A204.1 (cell line): ENCODE measurements around the gene DSCAML1.

Experiments
- FAIRE-seq: peaks from 2 replicates; lab custom pipeline; 2012; peaks lifted over from hg19 to GRCh38; lab: Jason Lieb, UNC

Gene DSCAML1

GRCh38 chr11:117396970-117397369 is 400.0 kb downstream of the DSCAML1 start:
- no peak for FAIRE-seq

- FAIRE-seq: no peak
These were observed 401.5 kb downstream of the DSCAML1 start for GRCh38 chr11:117395476-117395875.

DNA sequence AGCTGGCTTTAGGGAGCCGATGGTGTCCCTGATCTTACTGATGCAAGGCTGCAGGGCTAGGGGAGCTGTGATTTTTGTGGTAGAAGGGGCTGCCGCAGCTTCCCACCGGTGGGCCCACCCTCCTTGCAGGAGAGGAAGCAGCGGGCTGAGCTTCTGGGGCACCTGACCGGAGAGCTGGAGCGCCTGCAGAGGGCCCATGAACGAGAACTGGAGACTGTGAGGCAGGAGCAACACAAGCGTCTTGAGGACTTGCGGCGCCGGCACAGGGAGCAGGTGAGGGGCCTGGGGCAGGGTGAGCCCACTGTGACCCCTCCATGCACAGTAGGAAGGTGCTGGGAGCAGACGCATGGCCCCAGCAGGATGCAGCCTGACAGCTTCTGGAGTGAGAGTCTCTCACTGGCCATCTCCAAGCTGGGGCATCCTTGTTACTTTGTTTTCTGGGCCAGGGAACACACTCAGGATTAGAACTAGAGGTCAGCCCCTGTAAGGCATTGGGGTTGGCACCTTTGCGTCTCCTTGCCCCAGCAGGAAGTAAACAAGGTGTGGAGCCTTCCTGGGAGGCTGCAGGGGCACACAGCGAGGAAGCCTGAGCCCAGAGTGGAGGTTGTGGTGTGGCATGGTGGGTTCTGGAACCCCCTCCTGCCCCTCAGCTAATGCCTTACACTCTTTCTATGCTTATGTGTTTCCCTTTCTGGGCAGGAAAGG is 402.6 kb downstream of the DSCAML1 start:
- no peak for FAIRE-seq

GRCh38 chr11:117392979-117393378 is 404.0 kb downstream of the DSCAML1 start:
- no peak for FAIRE-seq

DNA sequence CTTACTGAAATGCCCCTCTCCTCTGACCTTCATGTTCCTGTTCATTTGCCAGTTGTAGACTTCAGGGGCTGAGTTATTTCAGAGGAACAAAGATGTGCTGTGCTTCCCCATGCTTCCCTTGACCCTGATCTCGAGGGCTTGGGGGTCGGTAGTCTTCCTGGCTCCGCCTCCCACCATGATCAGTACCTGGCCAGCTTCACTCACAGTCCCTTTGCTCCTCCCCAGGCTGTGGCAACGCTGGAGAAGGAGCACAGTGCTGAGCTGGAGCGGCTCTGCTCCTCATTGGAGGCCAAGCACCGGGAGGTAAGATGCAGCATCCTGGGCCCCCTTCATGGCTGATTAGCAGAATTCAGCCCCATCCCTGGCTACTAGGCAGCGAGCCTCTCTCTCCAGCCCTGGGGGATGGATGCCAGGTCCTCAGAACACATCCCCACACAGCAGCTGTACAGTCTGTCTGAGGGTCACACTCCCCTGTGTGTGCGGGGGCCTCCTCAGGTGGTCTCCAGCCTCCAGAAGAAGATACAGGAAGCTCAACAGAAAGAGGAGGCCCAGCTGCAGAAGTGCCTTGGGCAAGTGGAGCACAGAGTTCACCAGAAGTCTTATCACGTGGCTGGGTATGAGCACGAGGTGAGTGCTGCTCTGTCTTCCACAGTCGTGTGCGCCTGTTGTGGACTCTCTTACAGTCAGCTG is 404.9 kb downstream of the DSCAML1 start:
- no peak for FAIRE-seq

DNA sequence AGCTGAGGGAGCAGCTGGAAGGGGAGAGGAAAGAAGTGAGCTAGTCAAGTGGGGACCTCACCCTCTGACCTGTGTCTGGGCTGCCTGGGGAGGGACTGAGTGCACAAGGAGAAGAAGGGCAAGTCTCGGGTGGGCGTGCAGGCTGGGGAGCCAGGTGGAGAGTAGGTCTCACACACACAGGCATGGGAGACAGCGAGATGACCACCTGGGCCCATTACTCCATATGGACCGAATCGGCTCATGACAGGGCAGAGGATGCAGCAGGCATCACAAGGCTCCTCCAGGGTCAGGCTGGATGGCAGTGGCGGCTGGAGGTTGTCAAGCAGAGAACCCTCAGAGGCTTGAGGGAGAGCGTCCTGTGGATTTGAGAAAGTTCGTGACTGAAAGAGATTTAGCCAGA is 405.8 kb downstream of the DSCAML1 start:
- FAIRE-seq: no peak

DNA sequence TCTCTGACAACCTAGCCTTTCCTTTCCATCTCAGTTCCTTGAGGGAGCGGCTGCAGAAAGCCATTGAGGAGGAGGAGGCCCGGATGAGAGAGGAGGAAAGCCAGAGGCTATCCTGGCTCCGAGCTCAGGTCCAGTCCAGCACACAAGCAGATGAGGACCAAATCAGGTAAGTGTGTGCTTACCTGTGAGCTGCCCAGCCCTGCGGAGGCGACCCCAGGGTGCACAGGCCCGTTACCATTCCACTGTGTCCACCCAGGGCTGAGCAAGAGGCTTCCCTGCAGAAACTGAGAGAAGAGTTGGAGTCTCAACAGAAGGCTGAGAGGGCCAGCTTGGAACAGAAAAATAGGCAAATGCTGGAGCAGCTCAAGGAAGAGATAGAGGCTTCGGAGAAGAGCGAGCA is 406.3 kb downstream of the DSCAML1 start:
- FAIRE-seq: no peak

GRCh38 chr11:117387992-117388755 is 408.8 kb downstream of the DSCAML1 start:
- FAIRE-seq: no peak

- no peak for FAIRE-seq
These were observed 411.1 kb downstream of the DSCAML1 start for GRCh38 chr11:117385906-117386305.

DNA sequence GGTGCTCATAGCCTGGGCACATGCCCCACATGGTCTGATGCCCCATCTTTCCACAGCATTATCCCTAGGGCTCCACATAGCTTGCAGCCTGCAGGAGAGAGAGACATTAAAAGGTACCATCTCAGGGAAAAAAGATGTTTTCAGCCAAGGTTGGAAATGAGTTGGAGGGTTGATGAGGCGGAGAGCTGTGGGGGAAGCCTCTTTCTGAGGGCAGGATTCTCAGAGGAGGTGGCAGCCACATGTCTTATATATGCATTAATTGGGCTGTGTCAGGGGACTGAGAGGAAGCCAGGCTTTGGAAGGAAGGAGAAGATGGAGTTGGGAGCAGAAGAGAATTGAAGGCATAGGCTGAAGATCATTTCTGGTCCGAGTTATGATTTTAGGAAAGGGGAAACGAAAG is 411.5 kb downstream of the DSCAML1 start:
- FAIRE-seq: no peak

DNA sequence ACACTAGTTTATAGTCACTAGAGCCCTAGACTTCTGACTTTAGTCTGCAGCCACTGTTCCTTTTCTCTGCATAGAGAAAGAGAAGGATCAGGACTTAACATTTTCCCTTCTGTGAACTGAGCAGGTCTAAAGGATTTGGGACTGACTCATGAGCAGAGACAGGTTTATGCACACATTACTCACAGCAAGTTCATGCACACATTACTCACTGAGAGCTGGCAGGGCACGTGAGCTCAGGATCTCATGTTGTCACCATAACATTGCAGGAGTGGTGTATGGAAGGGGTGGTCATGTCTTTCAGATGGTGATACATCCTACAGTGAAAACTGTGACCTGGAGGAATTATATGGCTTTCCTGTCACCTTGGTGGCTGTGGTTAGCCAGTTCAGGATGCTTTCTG is 413.0 kb downstream of the DSCAML1 start:
- no peak for FAIRE-seq

GRCh38 chr11:117382746-117383145 is 414.3 kb downstream of the DSCAML1 start:
- FAIRE-seq: no peak

DNA sequence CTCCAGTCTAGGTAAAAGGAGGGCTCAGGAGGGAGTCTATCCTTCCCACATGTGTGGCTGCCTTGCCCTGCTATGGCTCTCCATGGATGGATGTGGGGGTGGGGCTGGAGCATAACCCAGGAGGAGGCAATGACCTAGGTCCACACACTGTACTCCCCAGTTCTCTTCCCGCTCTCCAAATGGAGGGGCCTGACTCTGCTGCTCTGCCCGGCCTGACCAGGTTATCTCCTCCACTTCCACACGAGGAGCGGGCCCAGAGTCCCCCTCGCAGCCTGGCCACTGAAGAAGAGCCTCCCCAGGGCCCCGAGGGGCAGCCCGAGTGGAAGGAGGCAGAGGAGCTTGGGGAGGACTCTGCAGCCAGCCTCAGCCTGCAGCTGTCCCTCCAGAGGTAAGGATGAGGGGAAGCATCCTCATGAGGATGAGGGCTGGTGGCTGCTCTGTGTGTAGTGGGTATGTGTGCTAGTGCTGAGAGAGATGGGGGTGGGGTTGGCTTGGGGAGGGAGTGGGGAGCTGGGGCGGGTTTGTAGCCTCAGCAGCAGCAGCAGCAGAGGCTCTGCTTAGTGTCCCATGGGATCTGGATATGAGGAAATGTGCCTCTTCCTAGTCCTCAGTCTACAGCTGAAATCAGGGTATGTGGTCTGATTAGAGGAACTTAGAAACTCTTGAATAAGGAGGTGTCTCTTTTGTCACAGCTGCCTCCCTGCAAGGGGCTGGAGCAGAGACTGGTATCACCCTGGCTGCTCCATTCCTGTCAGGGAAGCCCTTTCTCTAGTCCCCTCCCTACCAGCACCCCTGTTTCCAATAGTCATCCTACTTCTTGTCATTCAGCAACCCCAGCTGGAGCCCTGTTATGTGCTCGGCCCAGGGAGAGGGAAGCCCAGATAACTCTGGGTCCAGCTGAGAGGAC is 415.3 kb downstream of the DSCAML1 start:
- FAIRE-seq: no peak

- FAIRE-seq: no peak
These were observed 416.3 kb downstream of the DSCAML1 start for GRCh38 chr11:117380676-117381075.

DNA sequence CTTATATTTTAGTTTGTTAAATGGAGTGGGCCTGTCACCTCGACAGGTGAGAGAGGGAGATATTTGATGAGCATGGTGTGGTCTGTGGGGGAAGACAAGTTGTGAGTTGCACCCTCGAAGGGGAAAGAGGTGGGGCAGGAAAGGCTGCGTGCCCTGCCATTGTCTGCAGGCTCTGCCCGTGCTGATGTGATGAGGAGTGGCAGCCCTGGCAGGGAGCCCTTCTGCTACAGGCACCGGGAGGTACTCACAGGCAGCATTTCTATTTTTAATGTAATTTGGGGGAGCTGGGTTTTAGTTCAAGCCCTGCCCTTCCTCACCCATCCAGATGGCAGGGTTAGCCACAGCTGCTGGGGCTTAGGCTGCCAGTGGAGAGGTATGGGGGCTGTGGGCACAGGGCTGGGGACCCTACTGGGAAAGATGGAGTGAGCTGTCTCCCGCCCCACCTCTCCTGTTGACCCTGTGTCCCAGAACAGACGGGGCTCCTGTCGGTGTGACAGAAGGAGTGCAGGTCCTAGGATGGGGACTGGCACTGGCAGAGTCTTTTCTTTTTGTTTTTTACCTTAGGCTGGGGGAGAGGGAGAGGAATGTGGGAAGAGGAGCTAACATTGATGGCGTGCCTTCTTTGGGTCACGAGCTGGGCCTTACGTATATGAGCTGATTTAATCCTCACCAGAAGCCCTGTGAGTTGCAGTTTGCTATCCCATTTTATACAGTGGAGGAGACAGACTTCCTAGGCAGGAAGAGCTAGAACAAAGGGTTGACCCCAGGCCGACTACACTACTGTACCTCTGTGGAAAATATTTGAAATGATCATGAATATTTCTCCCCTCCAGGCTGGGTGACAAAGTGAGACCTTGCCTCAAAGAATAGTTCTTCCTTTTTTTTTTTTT is 417.8 kb downstream of the DSCAML1 start:
- FAIRE-seq: no peak
